ENCODE data around the gene DAAM2.

- TF ChIP-seq POLR2AphosphoS5 (IDR thresholded peaks at IDR 0.05; ENCODE audit: low read depth, low read length) (no peak), POLR2A (IDR thresholded peaks at IDR 0.05; ENCODE audit: low read depth, low read length) (no peak), SPI1 (IDR thresholded peaks at IDR 0.05; ENCODE audit: low read depth, low read length) (no peak), TAF1 (IDR thresholded peaks at IDR 0.05; ENCODE audit: low read depth, low read length) (no peak), PAX5 (IDR thresholded peaks at IDR 0.05; ENCODE audit: insufficient read depth, low read length, severe bottlenecking) (no peak), POU2F2 (IDR thresholded peaks at IDR 0.05; ENCODE audit: low read depth, low read length) (no peak)
Measured at GRCh38 chr6:39932386-39932910, 140.3 kb downstream of the DAAM2 start.

Measured in GM12891 (cell line).